ENCODE results near the gene PPM1B. TPM values are rescaled to one million over a fixed set of nuclear protein-coding genes. Genes with fewer than 3 reads are reported as not detected.

The PPM1B gene
- total and polyA plus RNA-seq, 9 of the 15 experiments (the other 6 are each of a cell fraction or from before 2014, with no cell fraction given): 8.9 to 44.0 (median 28.6) TPM

DNA sequence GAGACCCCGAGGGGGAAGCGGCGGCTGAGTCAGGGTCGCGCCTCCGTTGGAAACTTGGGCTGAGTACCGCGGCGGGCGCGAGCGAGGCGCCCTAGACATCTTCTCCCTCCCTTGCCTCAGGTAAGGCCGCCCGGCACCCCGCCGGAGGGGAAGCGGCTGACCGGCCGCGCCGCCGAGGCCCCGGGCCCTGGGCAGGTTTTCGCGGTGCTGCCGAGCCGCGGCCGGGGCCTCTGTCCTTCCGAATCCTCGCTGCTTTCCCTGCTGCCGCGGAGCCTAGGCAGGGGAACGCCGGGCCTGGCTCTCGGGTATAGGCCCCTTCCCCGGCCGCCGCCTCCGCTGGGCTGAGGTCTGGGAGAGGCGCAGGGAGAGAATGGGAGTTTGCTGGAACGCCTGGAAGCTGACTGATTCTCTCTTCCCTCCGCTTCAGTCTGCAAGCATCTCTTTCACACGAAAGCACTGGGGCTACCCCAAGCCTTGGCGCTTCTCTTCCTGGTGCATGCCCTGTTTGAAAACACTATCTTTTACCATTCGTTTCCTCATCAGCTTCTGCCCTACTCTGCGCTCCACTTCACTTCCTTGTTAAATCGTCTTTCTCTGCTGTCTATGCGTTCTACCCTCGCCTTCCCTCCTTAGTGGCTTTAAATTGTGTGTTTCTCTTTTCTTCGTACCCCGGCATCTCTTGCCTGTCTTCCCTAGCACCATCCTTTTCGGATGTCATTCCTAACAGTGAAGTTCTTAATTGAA is 652 bp downstream of the PPM1B start (continued):
- TF ChIP-seq RERE (CRISPR knock-in tag; IDR thresholded peaks at IDR 0.05; ENCODE audit: borderline replicate concordance) (no peak), PHF21A (IDR thresholded peaks at IDR 0.05; ENCODE audit: borderline replicate concordance, low read depth) (peak; percentile 11; the same call in 1 of the 2 replicates), ZEB2 (IDR thresholded peaks at IDR 0.05) (peak; percentile 51; the same call in 1 of the 2 replicates), RBM25 (IDR thresholded peaks at IDR 0.05; ENCODE audit: low read depth, low read length, severe bottlenecking) (no peak), MAFK (IDR thresholded peaks at IDR 0.05; ENCODE audit: low read length) (no peak), ZNF586 (CRISPR knock-in tag; conservative IDR thresholded peaks at IDR 0.05) (no peak), U2AF1 (optimal IDR thresholded peaks at IDR 0.05; ENCODE audit: low read depth, low read length) (no peak), REST (IDR thresholded peaks at IDR 0.05; ENCODE audit: borderline replicate concordance) (peak; percentile 86), REST (CRISPR knock-in tag; IDR thresholded peaks at IDR 0.05; ENCODE audit: low read depth) (no peak), GABPB1 (CRISPR knock-in tag; IDR thresholded peaks at IDR 0.05) (peak; percentile 3; the same call in 1 of the 2 replicates), RBM34 (IDR thresholded peaks at IDR 0.05; ENCODE audit: borderline replicate concordance, insufficient read depth, low read length) (no peak), DDX20 (tag; IDR thresholded peaks at IDR 0.05; ENCODE audit: low read depth) (no peak)

Measured in K562 (cell line).